ENCODE data around the gene PTN.

The PTN gene

DNA sequence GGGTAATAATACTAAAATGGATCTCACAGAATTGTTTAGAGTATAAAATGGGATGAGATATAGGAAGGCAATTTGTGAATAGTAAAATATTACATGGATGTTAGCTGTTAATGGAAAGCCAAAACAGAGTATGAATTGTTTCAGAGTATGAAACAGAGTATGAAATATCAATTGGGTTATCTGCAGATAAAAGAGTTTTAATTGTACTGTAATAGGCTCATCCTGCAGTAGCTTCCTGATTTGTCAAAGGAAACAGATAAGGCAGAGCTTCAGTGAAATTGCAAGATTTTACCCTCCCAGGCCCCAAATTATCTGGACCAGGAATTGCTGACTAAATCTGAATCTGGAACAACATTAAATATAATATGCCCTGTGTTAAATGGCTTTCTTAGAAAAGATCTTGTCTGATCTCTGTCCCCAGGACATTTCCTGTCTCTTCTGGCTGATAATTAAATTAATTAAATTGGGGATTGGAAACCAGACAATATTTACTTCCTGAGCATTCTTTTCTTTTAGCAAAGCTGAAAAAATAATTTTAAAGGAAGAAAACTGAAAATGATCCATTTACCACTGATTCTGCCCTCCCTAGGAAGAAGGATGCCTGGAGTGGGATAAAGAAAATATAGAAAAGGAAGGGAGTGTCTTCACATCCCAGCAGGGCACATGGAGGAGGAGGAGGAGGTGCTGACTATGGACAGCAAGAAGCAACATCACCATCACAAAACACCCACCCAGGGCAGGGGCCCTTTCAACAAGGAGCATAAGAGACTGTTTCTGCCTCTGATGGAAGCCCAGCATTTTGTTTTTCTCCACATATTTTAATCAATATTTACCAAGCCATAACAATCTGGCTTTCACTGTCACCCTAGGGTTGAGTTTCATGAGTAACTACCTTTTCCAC is 18.5 kb downstream of the PTN start:
- no peak for DNase-seq (ENCODE audit: low read depth in 2 of 2, low spot score in 1 of 2)

GRCh38 chr7:137316648-137317353 is 26.7 kb downstream of the PTN start:
- DNase-seq (ENCODE audit: low read depth in 2 of 2, low spot score in 1 of 2): no peak

- DNase-seq (ENCODE audit: low read depth in 2 of 2, low spot score in 1 of 2): no peak
Observed at GRCh38 chr7:137313201-137313600, 30.3 kb downstream of the PTN start.

- no peak for DNase-seq (ENCODE audit: low read depth in 2 of 2, low spot score in 1 of 2)
Observed at GRCh38 chr7:137306748-137307147, 36.8 kb downstream of the PTN start.

DNA sequence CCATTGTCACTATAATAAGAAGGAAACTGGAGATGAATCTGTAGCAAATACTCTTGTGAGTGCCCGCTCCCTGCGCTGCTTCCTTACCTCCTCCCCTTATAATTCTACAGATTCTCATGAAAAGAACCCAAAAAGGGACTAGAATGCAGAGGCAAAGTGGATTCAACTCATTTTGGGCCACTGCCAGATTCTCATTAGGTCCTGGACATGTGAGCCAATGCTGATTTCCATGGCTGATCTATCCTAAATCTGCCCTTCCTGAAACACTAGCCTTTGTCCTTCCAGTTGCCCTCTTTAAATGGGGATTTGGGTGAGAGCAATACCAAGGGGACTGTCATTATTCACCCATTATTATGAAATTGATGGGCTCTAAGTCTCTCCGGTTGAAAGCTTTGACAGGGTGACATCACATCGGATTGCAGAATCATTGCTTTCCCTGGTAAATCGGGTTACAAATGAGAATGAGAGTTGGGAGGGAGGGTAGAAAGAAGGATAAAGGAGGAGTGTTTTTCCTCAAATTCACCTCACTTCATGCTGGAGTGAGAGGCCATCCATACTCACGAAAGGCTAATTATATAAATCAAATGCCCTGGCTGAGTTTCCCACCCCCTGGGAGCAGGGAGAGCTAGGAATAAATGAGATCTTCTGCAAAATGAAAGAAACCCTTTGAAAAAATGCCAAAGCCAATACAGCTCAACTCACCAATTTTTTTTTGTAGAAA is 37.5 kb downstream of the PTN start:
- no peak for DNase-seq (ENCODE audit: low read depth in 2 of 2, low spot score in 1 of 2)

- no peak for DNase-seq (ENCODE audit: low read depth in 2 of 2, low spot score in 1 of 2)
Observed at GRCh38 chr7:137304624-137305235, 38.8 kb downstream of the PTN start.

DNA sequence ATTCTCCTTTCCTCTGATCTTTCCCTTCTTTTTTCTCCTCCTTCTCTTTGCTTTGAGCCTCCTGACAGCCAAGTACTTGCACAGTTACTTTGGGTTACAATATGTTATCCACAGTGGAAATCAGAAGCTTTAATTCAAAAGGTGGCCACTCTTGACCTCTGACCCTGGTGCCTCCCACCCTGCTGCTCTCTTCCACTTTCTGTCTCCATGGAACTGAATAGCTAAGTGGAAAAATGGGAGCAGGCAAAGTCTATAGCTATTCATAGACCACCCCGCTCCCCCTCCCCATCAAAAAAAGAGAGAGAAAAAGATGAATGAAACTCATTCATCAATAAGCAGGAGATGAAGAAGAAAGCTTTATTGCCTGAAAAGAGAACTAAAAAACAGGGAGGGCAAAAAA is 39.4 kb downstream of the PTN start:
- no peak for DNase-seq (ENCODE audit: low read depth in 2 of 2, low spot score in 1 of 2)

GRCh38 chr7:137302081-137302480 is 41.5 kb downstream of the PTN start:
- DNase-seq (ENCODE audit: low read depth in 2 of 2, low spot score in 1 of 2): no peak

- DNase-seq (ENCODE audit: low read depth in 2 of 2, low spot score in 1 of 2): no peak
Observed at GRCh38 chr7:137298464-137298794, 45.1 kb downstream of the PTN start.

- no peak for DNase-seq (ENCODE audit: low read depth in 2 of 2, low spot score in 1 of 2)
Observed at GRCh38 chr7:137297551-137298463, 45.7 kb downstream of the PTN start.

DNA sequence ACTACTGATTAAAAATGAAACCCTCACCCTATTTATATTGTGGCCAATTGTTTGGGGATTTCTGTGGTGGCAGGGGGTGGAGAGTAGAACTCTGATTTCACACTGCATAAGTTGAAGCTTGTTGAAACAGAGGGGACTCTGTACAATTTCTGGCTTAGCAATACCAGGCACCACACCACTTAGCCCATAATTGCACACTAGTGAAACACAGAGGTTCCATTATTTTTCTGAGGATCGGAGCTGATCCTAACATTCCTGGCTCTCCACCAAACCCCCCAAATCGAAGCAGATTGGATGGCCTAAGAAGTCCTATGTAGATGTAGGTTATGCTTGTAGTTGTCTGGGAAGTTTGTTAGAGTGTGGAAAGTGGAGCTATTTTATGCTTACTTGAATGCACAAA is 47.0 kb downstream of the PTN start:
- DNase-seq (ENCODE audit: low read depth in 2 of 2, low spot score in 1 of 2): no peak

DNA sequence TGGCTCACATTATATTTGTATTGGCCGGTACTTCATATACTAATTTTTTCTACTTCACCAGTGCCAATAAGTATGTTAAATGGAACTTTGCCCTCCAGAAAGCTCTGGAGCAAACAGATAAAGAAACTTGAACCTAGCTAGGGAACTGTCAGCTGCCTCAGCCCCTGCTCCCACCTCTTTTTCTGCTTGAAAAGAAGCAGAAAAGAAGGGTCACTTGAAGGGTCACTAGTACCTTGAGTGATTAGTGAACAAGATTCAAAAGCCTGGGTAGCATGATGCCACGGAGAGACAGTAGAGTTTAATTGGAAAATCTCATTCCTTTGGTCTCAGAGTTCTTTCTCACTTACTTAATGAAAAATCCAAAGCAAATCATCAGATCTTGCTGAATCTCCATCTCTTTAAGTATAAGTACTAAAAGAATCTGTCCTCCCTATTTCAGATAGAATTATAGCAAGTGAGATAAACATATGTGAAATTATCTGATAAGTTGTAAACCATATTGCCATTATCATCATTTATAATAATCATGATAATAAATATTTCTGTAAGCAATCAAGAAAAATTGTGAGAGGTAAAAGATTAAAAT is 47.7 kb downstream of the PTN start:
- DNase-seq (ENCODE audit: low read depth in 2 of 2, low spot score in 1 of 2): no peak

GRCh38 chr7:137289101-137289500 is 54.4 kb downstream of the PTN start:
- no peak for DNase-seq (ENCODE audit: low read depth in 2 of 2, low spot score in 1 of 2)

- no peak for DNase-seq (ENCODE audit: low read depth in 2 of 2, low spot score in 1 of 2)
Observed at GRCh38 chr7:137287651-137288258, 55.8 kb downstream of the PTN start.

GRCh38 chr7:137283153-137283552 is 60.4 kb downstream of the PTN start:
- no peak for DNase-seq (ENCODE audit: low read depth in 2 of 2, low spot score in 1 of 2)

DNA sequence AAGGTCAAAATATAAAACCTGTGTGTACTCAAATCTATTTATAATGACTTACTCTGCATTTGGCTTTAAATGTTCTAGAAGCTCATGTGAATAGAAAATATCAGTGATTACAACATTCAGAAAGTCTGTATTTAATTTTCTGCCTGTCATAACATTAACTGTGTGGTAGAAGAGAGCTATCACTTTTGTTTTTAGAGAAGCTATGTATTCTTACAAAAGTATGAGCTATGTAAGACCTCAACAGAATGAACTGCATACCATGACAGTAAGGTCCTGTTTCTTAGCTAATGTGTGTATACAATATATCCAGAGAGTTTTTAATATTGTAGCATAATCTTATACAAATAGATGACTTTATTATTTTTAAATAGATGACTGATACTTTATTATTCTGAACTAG is 61.5 kb downstream of the PTN start:
- no peak for DNase-seq (ENCODE audit: low read depth in 2 of 2, low spot score in 1 of 2)

GRCh38 chr7:137276189-137276588 is 67.3 kb downstream of the PTN start:
- DNase-seq (ENCODE audit: low read depth in 2 of 2, low spot score in 1 of 2): no peak

DNA sequence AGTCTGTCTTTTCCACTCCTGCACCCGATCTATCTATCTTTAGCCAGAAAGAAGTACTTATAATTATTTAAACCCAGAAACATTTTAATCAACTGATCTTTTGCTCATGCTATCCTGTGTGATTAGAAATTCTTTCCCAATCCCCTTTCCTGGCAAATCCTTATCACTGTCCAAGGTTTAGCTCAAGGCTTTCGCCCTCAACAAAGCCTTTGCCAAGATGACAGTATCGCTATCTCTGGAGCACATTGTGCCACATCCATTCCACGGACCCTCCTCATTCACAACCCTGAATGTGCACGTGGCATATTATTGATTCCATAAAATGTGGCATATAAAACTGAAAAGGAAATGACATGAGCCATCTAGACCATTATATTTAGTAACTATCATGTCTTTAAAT is 71.3 kb downstream of the PTN start:
- DNase-seq (ENCODE audit: low read depth in 2 of 2, low spot score in 1 of 2): no peak

GRCh38 chr7:137269240-137269639 is 74.3 kb downstream of the PTN start:
- no peak for DNase-seq (ENCODE audit: low read depth in 2 of 2, low spot score in 1 of 2)

All from stimulated activated CD8-positive, alpha-beta memory T cell treated with anti-CD3 and anti-CD28 coated beads, Interleukin-4, amount 100 ng/mL, for 4 hours (primary cell).